ENCODE results near the gene SDC1. TPM values are rescaled to one million over a fixed set of nuclear protein-coding genes. Genes with fewer than 3 reads are reported as not detected.
"Not testable (repeated sequence)": the region's sequence is repeated elsewhere in the genome, so short reads cannot be mapped to it uniquely, and the experiment has no call there.

Gene SDC1
- total RNA-seq, 4 donors from 2014 or later = 25.6 to 343 (median 197) TPM

DNA sequence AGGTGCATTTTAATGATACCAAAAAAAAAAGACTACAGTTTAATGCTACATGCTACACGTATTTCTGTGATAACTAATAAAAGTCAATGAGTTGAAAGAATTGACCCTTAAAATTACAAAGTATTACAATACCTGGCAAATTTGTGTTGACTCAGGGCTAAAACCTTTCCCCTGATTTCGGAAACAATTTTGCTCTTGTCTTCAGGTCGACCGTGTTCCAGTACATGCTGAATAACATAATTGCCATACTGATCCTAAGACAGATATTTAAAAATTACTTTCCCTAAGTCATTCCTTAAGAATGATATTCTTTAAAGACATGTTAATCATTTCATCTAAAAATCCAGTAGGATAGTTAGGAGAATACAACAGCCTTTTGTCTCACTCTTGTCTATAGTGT, 29.8 kb upstream of the SDC1 start:
- no peaks in the 10 kb centered on the region for H3K9me3 ChIP-seq
- H3K27me3 ChIP-seq = no peaks in the 10 kb centered on the region
- no peak overlapping the region for H3K4me3 ChIP-seq
- no peak for TF ChIP-seq POLR2A (IDR thresholded peaks at IDR 0.05)
- TF ChIP-seq, protein P1, sequence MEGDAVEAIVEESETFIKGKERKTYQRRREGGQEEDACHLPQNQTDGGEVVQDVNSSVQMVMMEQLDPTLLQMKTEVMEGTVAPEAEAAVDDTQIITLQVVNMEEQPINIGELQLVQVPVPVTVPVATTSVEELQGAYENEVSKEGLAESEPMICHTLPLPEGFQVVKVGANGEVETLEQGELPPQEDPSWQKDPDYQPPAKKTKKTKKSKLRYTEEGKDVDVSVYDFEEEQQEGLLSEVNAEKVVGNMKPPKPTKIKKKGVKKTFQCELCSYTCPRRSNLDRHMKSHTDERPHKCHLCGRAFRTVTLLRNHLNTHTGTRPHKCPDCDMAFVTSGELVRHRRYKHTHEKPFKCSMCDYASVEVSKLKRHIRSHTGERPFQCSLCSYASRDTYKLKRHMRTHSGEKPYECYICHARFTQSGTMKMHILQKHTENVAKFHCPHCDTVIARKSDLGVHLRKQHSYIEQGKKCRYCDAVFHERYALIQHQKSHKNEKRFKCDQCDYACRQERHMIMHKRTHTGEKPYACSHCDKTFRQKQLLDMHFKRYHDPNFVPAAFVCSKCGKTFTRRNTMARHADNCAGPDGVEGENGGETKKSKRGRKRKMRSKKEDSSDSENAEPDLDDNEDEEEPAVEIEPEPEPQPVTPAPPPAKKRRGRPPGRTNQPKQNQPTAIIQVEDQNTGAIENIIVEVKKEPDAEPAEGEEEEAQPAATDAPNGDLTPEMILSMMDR (IDR thresholded peaks at IDR 0.05) = no peak
- H3K36me3 ChIP-seq = peaks cover 0 to 90% (median 0%) of the 10 kb centered on the region in 3 donors
- H3K4me1 ChIP-seq = no peaks in the 10 kb centered on the region
- no peak overlapping the region for H3K27ac ChIP-seq
- no peak for DNase-seq

GRCh38 chr2:20250436-20250835, 25.5 kb upstream of the SDC1 start:
- Histone ChIP-seq H3K4me3 (no peak overlapping the region), H3K36me3 (peaks cover 0 to 74% (median 0%) of the 10 kb centered on the region in 3 donors), H3K27me3 (no peaks in the 10 kb centered on the region), H3K9me3 (no peaks in the 10 kb centered on the region), H3K4me1 (no peaks in the 10 kb centered on the region), H3K27ac (no peak overlapping the region)
- no peak for DNase-seq
- TF ChIP-seq, protein P1 (IDR thresholded peaks at IDR 0.05) = no peak
- no peak for TF ChIP-seq POLR2A (IDR thresholded peaks at IDR 0.05)

DNA sequence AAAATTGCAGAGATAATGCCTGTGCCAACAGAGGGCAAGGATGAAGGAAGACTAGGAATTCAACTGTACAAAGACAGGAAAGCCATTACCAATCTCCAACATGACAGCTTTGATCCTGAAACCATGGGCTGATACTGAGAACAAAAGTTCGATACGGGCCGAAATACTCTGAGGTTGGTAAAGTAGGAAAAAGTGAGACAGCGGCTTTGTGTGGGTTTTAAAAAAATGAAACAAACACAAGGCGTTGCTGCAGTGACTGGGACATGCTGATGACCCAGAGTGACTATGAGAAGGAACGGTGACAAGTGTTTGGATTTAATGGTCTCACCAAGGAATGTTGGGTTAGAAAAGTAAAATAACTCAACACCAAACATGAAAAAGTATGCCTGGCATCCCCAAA, 24.2 kb upstream of the SDC1 start:
- H3K36me3 ChIP-seq = peaks cover 0 to 61% (median 0%) of the 10 kb centered on the region in 3 donors
- H3K9me3 ChIP-seq = no peaks in the 10 kb centered on the region
- no peak for TF ChIP-seq POLR2A (IDR thresholded peaks at IDR 0.05)
- TF ChIP-seq, protein P1 (IDR thresholded peaks at IDR 0.05) = no peak
- no peaks in the 10 kb centered on the region for H3K27me3 ChIP-seq
- H3K4me3 ChIP-seq = no peak overlapping the region
- H3K27ac ChIP-seq = no peak overlapping the region
- H3K4me1 ChIP-seq = no peaks in the 10 kb centered on the region
- no peak for DNase-seq

- H3K36me3 ChIP-seq = peaks cover 0 to 40% (median 0%) of the 10 kb centered on the region in 3 donors
- H3K27me3 ChIP-seq = no peaks in the 10 kb centered on the region
- H3K9me3 ChIP-seq = no peaks in the 10 kb centered on the region
- peaks cover 0 to 4% (median 0%) of the 10 kb centered on the region in 4 donors for H3K4me1 ChIP-seq
- H3K27ac ChIP-seq = no peak overlapping the region
- DNase-seq = no peak
- no peak for TF ChIP-seq POLR2A (IDR thresholded peaks at IDR 0.05)
- TF ChIP-seq, protein P1 (IDR thresholded peaks at IDR 0.05) = no peak
- no peak overlapping the region for H3K4me3 ChIP-seq
Observed at GRCh38 chr2:20247084-20247483, 22.2 kb upstream of the SDC1 start.

DNA sequence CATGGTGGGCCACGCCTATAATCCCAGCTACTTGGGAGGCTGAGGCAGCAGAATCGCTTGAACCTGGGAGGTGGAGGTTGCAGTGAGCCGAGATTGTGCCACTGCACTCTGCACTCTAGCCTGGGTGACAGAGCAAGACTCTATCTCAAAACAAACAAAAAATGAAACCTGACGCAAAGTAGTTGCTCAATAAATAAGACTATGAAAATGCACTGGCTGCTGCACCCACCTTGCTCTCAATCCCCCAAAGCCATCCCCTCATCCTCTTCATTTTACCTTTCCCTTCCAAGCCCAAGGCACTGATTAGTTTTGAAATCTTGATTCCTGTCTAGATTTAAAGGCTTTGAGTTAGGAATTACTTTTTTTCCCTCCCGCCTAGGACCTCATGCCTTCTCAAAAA, 18.7 kb upstream of the SDC1 start:
- not testable (repeated sequence) for H3K36me3 ChIP-seq, H3K27me3 ChIP-seq, H3K27ac ChIP-seq, H3K4me3 ChIP-seq, H3K9me3 ChIP-seq, DNase-seq, H3K4me1 ChIP-seq

GRCh38 chr2:20242727-20243377, 17.9 kb upstream of the SDC1 start:
- Histone ChIP-seq H3K36me3 (peaks cover 0 to 10% (median 0%) of the 10 kb centered on the region in 3 donors), H3K4me1 (peaks cover 0 to 4% (median 0%) of the 10 kb centered on the region in 4 donors), H3K9me3 (no peaks in the 10 kb centered on the region), H3K4me3 (no peak overlapping the region), H3K27me3 (no peaks in the 10 kb centered on the region), H3K27ac (no peak overlapping the region)
- TF ChIP-seq POLR2A (IDR thresholded peaks at IDR 0.05) = no peak
- TF ChIP-seq, protein P1 (IDR thresholded peaks at IDR 0.05) = no peak
- no peak for DNase-seq
